Neural cell (in vitro differentiated cells): ENCODE data around the gene GPR173.

Experiments
- CTCF ChIP-seq: fragments of 450-650 bp; IDR thresholded peaks from 2 replicates; pipeline ENCODE4 v1.5.1; 2014; ENCODE audit warnings: antibody characterized with exemption, mild to moderate bottlenecking, moderate library complexity; ENCODE audit not compliant: poor library complexity, severe bottlenecking
- EP300 ChIP-seq: fragments of 450-650 bp; conservative IDR thresholded peaks from 2 replicates; pipeline ENCODE4 v1.6.1; 2014; ENCODE audit warnings: antibody characterized with exemption, mild to moderate bottlenecking, moderate library complexity; ENCODE audit not compliant: poor library complexity, severe bottlenecking
- EZH2 ChIP-seq: fragments of 200-600, 300-800 bp; shearing (Covaris generic), sonication (generic); IDR thresholded peaks from 2 replicates; pipeline ENCODE4 v1.6.1; 2014; ENCODE audit warnings: antibody characterized with exemption, low read length, borderline replicate concordance, mild to moderate bottlenecking; ENCODE audit not compliant: insufficient read depth, poor library complexity, severe bottlenecking
- MXI1 ChIP-seq: fragments of 450-650 bp; conservative IDR thresholded peaks from 2 replicates; pipeline ENCODE4 v1.6.1; 2014; ENCODE audit warnings: antibody characterized with exemption, mild to moderate bottlenecking; ENCODE audit not compliant: poor library complexity, severe bottlenecking
- POLR2AphosphoS5 ChIP-seq: IDR thresholded peaks from 2 replicates; pipeline ENCODE4 v1.6.1; 2012
- RAD21 ChIP-seq: fragments of 450-650 bp; conservative IDR thresholded peaks from 2 replicates; pipeline ENCODE4 v1.6.1; 2014; ENCODE audit warnings: antibody characterized with exemption, mild to moderate bottlenecking, moderate library complexity
- SMC3 ChIP-seq: fragments of 450-650 bp; conservative IDR thresholded peaks from 2 replicates; pipeline ENCODE4 v1.6.1; 2014; ENCODE audit warnings: antibody characterized with exemption, mild to moderate bottlenecking, moderate library complexity; ENCODE audit not compliant: poor library complexity
- TAF1 ChIP-seq: IDR thresholded peaks from 2 replicates; pipeline ENCODE4 v1.6.1; 2012; ENCODE audit warnings: low read depth
- TF ChIP-seq, protein P1 (sequence below): IDR thresholded peaks from 2 replicates; pipeline ENCODE4 v1.6.1; 2012; ENCODE audit warnings: borderline replicate concordance

- TF ChIP-seq EP300 (no peak), CTCF (peak; percentile 32), POLR2AphosphoS5 (peak; percentile 74), EZH2 (no peak), TAF1 (no peak), RAD21 (no peak), MXI1 (peak; percentile 81), SMC3 (no peak)
- TF ChIP-seq, protein P1, sequence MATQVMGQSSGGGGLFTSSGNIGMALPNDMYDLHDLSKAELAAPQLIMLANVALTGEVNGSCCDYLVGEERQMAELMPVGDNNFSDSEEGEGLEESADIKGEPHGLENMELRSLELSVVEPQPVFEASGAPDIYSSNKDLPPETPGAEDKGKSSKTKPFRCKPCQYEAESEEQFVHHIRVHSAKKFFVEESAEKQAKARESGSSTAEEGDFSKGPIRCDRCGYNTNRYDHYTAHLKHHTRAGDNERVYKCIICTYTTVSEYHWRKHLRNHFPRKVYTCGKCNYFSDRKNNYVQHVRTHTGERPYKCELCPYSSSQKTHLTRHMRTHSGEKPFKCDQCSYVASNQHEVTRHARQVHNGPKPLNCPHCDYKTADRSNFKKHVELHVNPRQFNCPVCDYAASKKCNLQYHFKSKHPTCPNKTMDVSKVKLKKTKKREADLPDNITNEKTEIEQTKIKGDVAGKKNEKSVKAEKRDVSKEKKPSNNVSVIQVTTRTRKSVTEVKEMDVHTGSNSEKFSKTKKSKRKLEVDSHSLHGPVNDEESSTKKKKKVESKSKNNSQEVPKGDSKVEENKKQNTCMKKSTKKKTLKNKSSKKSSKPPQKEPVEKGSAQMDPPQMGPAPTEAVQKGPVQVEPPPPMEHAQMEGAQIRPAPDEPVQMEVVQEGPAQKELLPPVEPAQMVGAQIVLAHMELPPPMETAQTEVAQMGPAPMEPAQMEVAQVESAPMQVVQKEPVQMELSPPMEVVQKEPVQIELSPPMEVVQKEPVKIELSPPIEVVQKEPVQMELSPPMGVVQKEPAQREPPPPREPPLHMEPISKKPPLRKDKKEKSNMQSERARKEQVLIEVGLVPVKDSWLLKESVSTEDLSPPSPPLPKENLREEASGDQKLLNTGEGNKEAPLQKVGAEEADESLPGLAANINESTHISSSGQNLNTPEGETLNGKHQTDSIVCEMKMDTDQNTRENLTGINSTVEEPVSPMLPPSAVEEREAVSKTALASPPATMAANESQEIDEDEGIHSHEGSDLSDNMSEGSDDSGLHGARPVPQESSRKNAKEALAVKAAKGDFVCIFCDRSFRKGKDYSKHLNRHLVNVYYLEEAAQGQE = no peak
These were observed 45.4 kb downstream of the GPR173 start, which contains the start of gene KANTR for GRCh38 chrX:53093748-53094581.
